Measurements from ENCODE around the gene CACNA2D3.

DNA sequence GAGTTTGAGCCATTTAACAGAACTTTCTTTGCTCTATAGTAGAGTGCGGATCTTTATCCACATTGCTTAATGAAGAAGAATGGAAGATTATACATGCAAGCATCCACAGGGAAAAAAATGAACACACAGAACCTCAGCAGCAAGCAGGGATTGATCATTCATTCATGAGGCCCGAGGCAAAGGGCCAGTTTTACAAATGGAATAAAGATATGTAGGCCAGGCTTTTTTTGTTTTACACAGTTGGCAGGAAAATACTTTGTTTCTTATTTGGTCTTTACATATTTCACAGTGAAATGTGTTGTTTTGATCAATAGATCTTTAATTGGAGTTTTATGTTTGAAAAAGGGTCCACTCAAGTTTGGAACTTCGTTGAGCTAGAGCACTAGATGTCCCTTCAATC lies 688.0 kb downstream of the CACNA2D3 start:
- TF ChIP-seq POLR2A (IDR thresholded peaks at IDR 0.05; ENCODE audit: low read length) (no peak), GATA1 (IDR thresholded peaks at IDR 0.05; ENCODE audit: low read depth, low read length) (no peak)
